CD1c-positive myeloid dendritic cell (primary cell): ENCODE data around the gene MASP2.
A peak's percentile ranks its signal among the peaks of the same experiment; 100 is the strongest.
"Not testable (repeated sequence)": the region's sequence is repeated elsewhere in the genome, so short reads cannot be mapped to it uniquely, and the experiment has no call there.

Source experiments
- DNase-seq: peaks from one replicate; pipeline ENCODE4 v3.0.0-alpha.2; 2016; ENCODE audit errors: extremely low spot score

Gene MASP2

DNA sequence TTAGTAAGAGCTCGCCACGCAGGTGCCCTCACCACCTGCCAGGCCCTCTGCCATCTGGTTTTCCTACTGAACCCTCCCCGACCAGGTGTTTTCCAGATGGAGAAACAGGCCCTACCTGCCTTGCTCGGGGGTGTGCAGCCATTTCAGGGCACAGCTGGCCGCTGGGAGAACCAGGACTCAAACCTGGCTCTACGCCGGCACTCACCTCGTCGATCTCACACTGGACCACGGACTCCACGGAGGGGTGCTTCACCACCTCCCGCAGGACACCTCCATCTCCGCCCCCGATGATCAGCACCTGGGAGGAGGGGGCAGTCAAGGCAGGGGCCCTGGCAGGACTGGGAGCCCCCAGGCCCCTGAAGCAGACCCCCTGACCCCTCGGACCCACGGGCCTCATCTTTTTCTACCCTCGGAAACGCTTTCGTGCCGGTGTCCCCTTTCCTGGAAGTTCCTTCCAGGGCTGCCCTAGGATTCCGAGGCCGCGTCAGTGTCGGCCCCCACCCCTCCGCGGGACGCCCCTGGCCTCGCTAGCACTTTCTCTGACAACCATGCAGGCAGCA lies 11.6 kb upstream of the MASP2 start:
- no peak for DNase-seq

DNA sequence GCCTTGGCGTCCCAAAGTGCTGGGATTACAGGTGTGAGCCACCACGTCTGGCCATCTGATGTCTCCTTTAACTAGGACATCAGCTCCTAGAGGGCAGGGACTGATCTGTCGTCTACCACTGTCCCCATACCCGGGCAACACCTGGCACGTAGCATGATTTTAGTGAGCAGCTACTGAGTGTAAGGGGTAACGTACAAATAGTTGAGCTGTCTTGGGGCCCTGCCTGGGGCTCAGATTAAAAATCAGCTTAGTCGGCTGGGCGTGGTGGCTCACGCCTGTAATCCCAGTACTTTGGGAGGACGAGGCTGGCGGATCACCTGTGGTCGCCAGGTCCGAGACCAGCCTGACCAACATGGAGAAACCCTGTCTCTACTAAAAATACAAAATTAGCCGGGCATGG lies 11.0 kb upstream of the MASP2 start:
- DNase-seq = no peak

DNA sequence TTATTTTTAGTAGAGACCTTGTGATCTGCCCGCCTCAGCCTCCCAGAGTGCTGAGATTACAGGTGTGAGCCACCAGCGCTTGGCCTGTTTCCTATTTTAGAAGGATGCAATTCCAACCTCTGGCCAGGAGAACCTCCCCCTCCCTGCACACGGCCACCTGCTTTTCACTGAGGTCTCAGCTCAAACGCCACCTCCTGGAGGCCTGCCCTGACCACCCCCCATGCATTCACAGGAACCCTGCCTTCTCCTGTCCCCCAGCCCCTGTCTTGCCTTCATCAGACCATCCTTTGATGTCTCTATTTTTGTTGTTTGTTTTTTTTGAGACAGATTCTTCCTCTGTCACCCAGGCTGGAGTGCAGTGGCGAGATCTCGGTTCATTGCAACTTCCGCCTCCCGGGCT lies 10.4 kb upstream of the MASP2 start:
- no peak for DNase-seq

DNA sequence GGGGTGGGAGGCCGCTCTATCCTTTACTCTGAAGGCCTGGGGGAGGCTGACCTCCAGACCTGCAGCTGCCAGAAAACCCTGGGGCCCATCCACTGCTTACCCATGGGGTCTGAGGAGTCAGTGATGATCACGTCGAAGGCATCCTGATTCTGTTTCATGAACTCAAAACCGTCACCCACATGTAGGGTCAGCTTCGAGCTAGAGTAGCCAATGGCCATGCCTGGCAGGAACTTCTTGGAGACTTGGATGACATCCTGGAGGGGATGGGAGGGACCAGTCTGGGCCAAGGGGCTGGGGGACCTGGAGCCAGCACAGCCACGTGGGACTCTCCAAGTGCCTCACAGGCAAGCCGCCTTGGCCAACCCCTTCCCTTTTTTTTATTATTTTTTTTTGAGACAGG lies 9.5 kb upstream of the MASP2 start:
- DNase-seq = no peak

DNA sequence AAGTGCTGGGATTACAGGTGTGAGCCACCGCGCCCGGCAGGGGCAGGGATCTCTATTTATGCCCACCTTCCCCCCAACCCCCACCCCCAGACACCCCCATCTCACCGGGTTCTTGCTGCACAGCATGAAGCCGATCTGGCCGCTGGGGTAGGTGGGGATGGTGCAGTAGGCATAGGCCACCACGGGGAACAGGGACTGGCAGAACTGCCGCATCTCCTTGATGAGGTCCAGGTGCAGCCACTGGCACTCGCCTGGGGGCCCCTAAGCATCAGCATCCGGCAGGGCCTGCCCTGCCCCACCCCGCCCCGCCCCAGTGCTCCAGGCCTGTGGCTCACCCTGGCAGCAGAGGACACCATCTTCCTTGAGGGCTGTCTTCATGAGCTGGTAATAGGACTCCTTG lies 8.6 kb upstream of the MASP2 start:
- no peak for DNase-seq

DNA sequence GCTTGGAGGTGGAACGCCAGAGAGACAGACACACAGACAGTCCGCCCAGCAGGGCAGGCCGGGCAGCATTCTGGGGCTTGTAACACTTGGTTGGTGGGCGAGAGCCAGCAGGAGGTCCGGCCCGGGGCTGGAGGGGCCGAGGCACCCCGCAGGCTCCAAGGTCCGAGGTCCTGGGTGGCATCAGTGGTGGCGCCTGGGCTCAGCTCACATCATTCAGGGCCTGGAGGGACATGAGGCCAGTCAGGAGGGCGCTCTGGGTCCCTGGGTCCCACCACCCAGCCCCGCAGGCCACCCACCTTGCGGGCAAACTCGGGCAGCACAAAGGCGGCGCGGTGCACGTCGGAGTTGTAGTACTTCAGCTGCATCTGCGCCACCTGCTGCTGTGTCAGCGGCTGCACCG lies 7.6 kb upstream of the MASP2 start:
- no peak for DNase-seq

DNA sequence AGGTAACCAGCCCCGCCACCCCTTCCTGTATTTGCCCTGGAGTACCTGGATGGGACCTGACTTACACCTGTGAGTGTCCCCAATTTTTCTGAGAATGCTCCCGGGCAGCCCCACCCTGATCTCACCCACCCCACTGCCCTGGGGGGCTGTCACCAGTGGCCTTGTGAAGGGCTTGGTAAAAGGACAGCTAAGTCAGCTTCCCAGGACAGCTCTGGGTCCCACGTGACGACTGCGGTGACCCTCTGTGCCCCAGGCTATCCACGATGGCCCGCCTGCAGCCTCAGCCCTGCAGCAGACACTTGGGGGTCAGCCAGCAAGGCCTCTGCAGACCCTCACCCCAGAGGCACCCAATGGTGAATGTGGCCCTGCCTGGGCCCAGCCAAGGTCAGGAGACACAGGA lies 7.1 kb upstream of the MASP2 start:
- no peak for DNase-seq

DNA sequence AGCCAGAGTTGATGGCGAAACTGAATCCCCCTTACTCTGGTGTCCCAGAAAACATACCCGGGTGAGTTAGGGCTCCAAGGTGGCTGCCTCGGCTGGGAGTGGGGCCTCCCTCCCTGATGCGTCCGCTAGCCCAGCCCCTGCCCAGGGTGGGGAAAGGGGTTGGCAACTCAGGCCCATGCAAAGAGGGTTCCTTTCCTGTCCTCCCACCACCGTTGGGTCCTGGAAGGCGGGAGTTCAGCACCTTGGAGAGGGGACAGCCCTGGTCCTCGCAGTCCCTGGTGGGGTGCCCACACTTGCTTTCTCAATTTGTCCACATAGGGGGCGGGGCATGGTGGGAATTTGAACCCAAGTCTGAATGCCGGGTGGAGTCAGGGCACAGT lies 6.7 kb upstream of the MASP2 start:
- no peak for DNase-seq

DNA sequence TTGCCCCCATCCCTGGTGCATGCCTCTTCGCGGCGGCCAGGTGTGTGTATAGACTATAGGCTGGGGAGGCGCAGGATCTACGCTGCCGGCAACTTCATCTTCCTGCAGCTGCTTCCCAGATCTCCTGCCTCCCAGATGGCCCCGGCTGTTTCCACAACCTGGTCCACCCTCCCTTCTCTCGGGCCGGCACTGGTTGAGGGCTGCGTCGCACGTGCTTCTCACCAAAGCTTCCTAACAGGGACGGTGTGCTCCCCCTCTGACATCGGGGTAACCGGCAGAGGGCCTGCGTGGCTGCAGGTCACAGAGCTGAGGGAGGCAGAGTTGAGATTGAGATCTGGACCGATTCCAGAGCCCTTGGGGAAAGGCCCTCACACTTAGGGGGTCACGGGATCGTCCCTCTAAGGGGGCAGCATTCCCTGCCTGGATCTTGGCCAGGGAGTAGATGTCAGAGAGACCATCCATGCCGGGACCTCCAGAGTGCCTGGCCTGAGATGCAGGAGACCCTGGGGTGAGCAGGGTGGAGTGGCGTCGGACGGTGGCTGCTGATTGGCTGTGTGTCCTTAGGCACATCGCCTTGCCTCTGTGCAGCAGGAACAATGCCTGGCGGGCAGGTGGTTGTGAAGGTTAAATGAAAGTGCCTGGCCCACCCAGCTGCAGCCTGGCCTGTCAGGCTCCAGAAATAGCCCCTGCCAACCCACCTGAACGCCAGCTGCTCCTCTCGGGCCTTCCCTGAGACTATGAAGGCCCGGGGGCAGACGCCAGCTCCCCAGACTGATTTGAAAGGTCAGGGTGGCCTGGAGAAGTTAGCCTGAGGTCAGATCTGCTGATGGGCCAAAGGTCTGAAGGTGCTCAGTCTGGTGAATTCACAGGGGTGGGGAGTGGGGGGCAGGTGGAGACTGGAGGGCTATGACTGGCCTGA lies 6.1 kb upstream of the MASP2 start:
- DNase-seq = no peak

DNA sequence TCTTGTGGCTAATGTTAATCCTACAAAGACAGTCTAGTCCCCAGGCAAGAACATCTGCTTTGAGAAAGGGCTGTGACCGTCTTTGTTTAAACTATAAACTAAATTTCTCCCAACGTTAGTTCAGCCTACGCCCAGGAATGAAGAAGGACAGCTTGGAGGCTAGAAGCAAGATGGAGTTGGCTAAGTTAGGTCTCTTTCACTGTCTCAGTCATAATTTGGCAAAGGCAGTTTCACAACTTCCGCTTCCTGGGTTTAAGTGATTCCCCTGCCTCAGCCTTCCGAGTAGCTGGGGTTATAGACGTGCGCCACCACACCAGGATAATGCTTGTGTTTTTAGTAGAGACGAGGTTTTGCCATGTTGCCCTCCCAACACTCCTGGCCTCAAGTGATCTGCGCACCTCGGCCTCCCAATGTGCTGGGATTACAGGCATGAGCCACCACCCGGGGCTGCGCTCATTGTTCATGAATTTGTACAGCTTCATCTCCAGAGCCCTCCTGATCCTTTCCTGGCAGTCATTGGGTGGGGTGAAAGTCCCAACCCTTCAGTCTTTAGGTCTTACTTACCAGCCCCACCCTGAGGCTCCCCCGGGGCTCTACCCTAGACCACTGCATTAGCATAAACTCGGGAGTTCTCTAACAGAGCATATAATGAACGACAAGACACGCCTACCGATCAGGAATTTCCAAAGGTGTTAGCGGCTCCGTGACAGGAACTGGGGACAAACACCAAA lies 4.9 kb upstream of the MASP2 start:
- DNase-seq = peak; percentile 30

DNA sequence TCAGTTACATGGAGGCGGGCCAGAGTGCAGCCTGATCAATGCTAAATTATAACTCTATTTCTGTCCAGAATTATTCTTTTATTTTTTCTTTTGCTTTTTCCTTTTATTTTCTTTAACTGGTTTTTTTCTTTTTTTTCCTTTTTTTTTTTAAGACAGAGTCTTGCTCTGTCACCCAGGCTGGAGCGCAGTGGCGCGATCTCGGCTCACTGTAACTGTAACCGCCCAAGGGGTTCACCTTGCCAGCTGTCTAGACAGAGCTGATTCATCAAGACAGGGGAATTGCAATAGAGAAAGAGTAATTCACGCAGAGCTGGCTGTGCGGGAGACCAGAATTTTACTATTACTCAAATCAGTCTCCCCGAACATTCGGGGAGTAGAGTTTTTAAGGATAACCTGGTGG lies 4.1 kb upstream of the MASP2 start:
- not testable (repeated sequence) for DNase-seq

DNA sequence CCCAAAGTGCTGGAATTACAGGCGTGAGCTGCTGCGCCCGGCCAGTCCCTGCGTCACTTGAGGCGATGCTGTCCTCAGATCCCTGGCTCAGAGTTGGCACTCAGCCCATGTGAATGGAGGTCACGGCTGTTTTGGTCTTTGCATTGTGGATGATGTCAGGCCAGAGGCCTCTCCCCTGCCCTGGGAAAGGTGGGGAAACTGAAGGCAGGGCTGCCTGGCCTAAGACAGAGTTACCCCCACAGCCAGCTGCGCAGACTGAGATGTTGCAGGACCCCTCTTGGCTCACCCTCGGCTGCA lies 821 bp downstream of the MASP2 start:
- DNase-seq = no peak

DNA sequence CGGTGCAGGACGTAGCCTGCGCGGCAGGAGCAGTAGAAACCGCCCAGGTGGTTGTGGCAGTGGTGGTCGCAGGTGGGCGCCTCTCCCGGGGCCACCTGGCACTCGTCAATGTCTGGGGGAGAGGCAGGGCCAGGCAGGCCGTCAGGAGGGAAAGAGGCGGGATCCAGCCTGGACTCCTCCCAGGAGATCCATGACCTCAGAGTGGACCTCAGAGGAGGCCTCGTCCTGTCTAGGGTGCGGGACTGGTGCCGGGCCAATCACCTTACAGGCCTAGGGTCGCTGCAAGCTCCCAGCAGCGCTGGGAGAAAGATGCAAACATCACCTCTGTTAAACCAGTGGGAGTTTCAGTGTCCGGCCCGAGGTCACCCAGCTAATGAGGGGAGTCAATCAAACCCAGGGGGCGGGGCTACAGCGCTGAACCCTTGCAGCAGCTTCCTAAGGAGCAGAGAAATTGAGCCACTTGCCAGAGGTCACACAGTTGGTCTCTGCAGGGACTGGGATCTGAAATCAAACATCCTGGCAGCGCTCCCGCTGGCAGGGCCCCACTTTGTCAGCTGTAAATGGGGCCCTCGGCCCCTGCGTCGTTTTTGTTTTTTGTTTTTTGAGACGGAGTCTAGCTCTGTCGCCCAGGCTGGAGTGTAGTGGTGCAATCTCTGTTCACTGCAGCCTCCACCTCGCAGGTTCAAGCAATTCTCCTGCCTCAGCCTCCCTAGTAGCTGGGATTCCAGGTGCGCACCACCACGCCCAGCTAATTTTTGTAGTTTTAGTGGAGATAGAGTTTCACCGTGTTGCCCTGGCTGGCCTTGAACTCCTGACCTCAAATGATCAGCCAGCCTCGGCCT lies 1.4 kb downstream of the MASP2 start:
- no peak for DNase-seq

DNA sequence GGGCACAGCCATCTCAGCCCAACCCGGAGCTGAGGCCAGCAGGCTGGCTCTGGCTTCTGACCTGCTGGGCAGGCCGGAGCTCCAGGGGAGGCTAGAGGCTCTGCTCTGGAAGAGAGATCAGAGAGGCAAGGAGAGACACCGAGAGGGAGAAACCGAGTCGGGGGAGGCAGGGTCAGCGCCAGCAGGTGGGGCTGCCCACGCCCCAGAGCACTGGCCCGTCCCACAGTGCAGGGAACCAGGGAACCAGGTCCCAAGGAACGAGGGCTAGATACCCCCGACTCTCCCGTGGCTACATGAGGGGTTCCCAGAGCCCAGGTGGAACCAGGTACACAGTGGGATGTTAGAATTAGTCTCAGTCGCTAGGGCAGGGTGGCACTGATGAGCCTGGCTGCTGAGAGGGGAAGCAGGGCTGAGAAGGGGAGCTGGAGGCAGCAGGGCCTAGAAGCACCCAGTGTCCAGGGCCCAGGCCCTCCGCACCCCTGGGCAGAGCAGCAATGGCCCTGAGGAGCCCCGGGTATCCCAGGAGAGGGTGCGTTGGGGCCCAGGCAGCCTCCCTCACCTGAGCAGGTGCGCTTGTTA lies 2.1 kb downstream of the MASP2 start:
- no peak for DNase-seq

DNA sequence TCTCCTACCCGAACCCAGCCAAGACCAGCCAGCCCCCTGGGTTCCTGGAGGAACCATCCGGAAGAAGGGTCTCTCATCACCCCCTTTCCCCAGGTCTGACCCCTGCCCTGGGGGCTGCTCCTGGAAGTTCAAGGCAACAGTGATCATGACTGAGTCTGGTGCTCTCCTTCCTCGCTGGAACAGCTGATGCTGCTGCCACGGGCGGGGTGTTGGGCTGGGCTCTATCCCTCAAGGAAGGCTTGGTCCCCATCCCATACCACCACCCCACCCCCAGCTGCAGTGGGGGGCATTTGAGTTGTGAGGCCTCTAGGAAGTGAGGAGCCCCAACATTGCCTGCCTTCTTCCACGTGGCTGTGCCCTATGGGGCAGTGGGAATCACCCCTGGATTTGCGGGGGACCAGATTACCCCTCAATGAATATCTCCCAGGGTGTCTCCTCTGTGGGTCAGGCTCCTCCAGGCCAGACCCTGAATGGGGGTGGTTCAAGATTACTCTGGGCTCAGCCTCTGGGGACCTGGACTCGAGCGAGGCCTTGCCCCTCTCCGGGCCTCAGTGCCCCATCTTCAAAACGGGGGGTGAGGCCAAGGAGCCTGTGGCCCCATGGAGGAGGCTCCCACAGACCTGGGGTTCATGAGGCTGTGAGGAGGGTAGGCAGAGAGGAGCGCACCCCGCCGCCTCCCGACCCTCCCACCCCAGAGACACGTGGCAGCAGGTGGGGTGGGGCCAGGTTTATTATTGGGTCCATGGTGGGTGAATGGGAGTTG lies 2.8 kb downstream of the MASP2 start:
- DNase-seq = no peak

DNA sequence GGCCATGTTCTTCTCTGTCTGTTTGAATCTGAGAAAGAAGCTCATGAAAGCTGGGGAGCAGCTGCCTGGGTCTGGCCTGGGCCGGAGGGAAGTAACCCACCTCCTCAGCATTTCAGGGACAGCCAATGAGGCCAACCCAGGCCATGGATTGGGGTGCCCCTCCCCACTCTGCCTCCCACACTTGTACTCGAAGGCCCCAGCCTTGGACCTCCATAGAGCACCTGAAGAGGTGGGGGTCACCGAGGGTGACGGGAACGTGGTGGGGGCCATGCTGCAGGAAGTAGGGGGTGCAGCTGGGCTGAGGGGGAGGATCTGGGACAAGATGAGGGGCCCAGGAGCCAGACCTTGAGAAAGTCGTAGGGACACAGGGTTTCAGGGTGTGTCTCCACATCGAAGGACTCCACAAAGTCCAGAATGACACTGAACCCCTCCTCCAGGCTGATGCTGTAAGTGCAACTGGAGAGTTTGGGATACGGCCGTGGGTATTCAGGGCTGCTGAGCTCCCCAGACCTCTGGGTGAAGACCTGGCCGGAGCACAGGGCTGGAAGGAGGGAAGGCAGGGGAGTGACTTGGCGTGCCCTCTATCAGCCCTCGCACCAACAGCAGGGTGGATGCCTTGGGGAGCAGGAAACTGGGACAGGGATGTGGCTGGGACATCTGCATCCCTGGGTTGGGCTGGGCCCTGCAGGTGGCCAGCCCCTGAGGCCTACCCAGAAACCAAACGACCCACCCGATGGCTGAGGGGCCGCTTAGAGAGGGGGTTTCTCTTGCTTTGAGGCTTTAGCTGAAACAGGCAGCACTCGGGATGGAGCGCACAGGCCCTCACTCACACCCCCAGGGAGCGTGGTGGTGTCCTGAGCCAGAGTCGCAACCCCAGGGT lies 3.8 kb downstream of the MASP2 start:
- DNase-seq = no peak

DNA sequence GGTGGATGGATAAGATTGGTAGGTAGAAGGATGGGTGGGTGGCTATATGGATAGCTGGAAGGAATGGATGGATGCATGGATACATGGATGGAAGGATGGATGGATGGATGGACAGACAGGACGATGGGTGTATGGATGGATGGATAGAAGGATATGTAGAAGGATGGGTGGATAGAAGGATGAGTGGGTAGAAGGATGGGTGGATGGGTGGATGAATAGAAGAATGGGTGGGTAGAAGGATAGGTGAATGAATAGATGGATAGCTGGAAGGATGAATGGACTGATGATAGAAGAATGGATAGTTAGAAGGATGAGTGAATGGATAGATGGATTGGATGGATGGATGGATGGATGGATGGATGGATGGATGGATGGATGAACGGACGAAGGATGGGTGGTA lies 5.0 kb downstream of the MASP2 start:
- no peak for DNase-seq

DNA sequence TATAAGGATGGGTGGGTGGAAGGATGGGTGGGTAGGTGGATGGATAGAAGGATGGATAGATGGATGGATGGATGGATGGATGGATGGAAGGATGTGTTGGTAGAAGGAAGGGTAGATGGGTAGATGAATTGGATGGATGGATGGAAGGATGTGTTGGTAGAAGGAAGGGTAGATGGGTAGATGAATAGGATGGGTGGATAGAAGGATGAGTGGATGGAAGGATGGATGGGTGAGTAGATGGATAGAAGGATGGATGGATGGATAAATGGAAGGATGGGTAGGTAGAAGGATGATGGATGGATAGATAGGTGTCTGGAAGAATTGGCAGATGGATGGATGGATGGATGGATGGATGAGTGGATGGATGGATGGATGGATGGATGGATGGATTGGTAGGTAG lies 6.0 kb downstream of the MASP2 start:
- DNase-seq = no peak

DNA sequence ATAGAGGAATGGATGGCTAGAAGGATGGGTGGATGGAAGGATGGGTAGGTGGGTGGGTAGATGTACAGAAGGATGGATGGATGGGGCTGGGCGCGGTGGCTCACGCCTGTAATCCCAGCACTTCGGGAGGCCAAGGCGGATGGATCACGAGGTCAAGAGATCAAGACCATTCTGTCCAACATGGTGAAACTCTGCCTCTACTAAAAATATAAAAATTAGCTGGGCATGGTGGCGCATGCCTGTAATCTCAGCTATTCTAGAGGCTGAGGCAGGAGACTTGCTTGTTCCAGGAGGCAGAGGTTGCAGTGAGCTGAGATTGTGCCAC lies 7.0 kb downstream of the MASP2 start:
- not testable (repeated sequence) for DNase-seq

DNA sequence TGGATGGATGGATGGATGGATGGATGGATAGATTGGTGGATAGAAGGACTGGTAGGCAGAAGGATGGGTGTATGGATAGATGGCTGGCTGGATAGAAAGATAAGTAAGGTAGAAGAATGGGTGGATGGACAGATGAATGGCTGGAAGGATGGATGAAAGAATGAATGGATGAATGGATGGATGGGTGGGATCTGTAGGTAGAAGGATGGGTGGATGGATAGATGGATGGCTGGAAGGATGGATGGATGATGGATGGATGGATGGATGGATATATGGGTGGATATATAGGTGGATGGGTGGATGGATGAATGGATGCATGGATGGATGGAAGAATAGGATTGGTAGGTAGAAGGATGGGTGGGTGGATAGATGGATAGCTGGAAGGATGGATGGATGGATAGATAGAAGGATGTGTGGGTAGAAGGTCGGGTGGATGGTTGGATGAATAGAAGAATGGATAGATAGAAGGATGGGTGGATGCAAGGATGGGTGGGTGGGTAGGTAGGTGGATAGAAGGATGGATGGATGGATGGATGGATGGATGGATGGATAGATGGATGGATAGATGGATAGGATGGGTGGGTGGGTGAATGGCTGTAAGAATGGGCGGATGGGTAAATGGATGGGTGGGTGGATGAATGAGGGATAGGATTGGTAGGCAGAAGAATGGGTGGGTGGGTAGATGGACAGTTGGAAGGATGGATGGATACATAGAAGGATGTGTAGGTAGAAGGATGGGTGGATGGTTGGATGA lies 7.5 kb downstream of the MASP2 start:
- no peak for DNase-seq
